ENCODE measurements around the gene METTL17.
A peak's percentile ranks its signal among the peaks of the same experiment; 100 is the strongest.
"Not testable (repeated sequence)": the region's sequence is repeated elsewhere in the genome, so short reads cannot be mapped to it uniquely, and the experiment has no call there.

METTL17 gene

GRCh38 chr14:20997564-20997963, 7.8 kb downstream of the METTL17 start:
- no peak for DNase-seq

DNA sequence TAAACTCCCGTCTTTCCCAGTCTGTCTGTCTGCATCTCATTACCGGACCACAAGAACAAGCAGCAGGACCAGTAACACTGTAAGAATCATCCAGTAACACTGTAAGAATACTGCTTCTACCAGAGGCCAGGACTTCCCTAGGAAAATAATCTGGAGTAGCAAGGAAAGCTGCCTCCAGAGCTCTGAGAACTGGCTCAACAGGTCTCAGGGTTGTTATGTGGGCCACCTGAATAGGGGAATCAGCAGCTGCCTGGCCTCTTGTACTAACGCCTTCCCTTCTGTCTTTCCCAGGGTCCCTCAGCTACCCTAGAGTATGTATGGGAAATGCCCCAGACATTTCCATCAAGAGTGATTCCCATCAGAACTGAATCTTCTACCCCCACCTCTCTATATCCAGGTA, 8.4 kb downstream of the METTL17 start:
- DNase-seq = no peak

DNA sequence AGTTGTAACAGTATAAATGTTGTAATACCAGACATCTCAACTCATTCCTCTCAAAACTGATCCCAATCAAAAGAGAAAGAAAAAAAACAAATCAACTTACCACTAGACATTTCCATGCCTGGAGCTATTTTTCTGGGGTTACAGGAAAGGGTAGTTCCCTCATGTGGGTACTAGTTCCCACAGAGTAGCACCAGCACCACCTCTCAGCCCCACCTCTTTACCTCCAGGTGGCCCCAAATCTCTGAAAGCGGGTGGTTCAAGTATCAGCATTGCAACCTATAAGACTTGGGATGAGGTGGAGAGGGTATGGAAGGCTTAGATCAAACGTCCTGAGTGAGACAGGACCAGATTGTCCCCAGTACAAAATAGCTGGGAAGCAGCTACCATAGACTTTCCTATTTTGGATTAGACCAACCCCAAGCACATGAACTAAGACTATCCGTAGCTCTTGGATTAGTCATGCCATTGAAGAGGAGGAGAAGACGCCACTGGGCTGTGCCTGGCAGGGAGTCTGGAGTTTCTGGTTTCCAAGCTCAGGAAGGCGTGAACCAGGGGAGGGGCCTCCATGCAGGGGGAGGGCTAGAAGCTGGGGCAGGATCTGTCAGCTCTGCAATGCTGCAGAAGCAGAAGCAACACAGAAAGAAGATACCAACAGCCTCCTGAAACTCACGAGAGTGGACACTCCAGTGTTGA, 9.0 kb downstream of the METTL17 start, which contains the start of gene SLC39A2:
Gene SLC39A2 (plus strand): TSS at position 620 of the 693 bp plus-strand sequence. CDS start 154 bp downstream, outside the sequence.
- no peak for DNase-seq

- DNase-seq = no peak
Measured at GRCh38 chr14:20999591-20999990, 9.8 kb downstream of the METTL17 start.

- DNase-seq = no peak
Measured at GRCh38 chr14:21001218-21001617, 11.4 kb downstream of the METTL17 start.

DNA sequence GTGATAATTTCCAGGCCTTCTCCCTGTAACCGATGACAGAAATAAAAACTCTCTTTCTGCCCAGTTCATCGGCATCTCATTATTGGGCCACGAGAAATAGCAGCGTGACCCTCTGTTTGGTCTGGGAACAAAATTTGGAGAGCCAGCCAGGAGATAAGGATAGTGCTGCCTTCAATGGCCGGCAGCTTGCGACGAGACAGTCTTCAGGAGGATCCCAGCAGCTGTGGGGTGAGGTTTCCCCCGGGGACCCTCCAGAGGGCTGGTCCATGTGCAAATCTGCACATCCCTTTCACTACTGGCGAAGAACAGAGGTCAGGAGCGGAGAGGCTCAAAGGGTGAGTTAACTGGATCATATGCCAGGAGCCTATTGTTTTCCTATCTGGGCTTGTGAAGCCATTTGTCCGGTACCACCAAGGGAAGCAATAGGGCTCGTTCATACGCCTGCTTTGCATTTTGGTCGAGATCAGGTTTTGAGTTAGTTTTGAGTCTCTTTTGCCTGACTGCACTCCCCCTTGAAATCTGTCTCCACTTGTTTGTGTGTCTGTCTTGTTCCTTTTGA, 14.1 kb downstream of the METTL17 start:
- no peak for DNase-seq

DNA sequence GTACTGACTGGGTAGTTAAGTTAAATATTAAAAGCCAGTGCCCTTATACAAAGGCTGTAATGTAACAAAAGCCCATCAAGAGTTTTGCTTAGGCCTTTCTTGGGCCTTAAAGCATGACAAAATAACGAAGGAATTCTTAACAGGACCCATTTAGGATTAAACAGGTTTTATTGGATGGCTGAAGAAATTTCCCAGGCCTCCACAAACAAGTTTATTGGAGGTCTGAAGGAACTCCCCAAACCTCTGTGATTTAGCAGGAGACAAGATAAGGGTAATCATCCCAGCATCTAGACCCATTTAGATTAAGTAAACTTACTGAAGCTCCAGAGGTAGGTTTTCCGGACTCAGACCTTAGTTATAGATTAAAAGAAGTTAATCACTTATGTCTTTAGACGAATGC, 19.9 kb downstream of the METTL17 start:
- DNase-seq = not testable (repeated sequence)

DNA sequence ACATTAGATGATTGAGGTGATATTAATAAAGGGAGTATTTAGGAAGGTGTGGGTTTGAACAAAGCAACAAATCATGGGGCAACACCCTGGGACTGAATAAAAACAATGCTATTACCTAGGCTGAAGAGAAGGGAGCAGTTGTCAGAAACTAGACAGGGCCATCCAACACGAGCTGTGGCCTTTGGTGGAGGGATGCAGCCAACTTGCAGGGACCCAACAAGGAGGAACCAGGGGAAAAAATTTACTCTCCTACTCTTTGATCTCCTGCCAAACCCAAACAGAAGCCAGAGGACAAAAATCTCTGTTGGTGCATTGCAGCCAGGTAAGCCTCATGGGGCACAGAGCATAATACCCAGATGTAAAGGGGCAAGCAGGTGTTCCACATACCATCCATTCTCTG, 21.4 kb downstream of the METTL17 start:
- no peak for DNase-seq

- DNase-seq = peak; percentile 41
Measured at GRCh38 chr14:21014761-21015190, 25.0 kb downstream of the METTL17 start.

DNA sequence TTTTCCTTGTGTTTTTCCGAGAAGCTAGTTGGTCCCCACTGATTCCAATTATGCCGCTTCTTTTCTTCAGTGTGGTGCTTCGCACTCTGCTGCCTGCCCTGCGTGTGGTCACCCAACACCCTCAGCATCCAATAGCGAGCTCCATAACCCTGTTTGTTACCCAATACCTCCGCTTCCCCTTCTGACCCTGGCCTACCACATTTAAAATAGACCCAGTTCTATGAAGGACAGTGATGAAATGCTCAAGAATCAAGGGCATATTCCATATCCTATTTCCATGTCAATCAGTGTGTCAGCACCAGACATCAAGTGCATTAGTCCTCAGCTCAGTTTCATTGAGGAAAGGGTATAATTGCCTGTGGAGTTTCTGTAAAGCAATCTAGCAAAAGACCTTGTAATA, 25.5 kb downstream of the METTL17 start:
- no peak for DNase-seq

- DNase-seq = no peak
Measured at GRCh38 chr14:21016413-21017190, 26.8 kb downstream of the METTL17 start.

DNA sequence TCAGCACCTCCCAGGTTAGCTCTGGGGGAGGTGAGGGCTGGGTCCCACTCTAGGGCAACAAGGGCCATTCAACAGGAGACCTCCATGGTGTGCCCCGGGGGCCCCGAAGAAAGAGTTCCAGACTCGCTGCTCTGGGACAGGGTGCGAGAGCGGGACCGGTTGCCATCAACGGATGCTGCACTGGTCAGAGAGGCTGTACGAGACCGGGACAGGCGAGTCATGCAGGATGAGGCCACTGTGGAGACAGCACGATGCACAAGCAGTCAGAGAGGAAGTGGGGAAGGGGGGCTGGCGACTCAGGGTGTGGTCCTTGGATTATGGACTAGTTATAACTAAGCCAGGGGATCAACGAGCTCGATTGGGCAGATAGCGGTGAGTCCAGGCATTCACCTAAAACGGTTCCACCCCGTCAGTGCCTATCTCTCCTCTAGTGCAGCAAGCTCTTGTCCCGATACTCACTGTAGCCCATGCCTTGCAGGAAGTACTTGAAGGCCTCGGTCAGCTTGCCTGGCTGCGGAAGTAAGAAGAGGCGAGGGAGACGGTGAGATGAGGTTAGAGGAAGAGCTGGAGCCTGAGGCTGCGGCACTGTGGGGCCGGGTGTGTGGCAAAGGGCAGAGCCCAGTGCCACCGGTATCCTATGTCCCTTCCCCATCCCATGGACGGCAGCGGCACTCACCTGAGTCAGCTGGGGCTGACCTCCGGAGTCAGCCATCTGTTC, 27.9 kb downstream of the METTL17 start:
- no peak for DNase-seq

DNA sequence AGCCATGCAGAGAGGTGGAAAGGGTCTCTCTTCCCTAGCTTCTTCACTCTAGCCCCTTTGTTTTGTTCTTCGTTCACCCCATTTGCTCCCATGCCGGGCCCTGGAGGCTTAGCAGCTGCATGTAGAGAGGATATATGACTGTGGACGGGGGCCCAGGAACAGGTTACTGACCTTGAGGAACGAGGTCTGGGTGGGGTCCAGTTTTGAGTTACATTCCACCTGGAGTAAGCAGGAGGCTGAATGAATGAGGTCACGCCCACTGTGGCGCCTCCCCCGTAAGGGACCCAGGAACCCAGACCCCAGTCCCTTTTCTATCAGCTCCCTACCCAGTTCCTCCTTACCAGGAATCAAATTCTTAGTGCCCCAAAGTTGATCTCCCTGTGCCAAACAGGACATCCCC, 28.5 kb downstream of the METTL17 start:
- DNase-seq = no peak

GRCh38 chr14:21018781-21019180, 29.0 kb downstream of the METTL17 start:
- no peak for DNase-seq

- DNase-seq = no peak
Measured at GRCh38 chr14:21019366-21019765, 29.6 kb downstream of the METTL17 start.

DNA sequence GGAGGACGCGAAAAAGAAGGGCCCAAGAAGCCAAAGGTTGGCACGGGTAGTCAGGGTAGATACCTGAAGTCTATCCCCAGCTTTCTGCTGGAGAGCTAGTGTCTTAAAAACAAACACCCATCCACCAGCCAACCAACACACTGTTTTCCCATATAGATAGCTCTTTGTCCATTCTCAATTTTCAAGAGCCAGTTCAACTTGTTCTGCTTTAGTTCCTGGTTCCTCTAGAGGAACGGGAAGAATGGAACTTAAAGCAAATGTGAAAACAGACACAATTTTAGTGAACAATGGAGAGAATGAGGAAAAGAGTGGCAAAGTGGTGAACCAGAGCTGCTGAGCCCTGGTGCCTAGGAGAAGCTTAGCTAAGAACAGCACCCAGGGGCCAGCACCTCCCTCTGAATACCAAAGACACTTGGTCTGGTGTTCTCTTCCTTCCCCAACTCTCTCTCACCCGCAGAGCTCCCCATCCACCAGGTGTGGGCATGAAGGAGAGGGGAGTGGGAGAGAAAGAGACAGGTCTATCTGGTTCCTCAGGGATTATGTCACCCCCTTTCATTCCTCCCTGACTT, 31.3 kb downstream of the METTL17 start:
- no peak for DNase-seq

GRCh38 chr14:21022686-21023085, 32.9 kb downstream of the METTL17 start:
- DNase-seq = no peak

DNA sequence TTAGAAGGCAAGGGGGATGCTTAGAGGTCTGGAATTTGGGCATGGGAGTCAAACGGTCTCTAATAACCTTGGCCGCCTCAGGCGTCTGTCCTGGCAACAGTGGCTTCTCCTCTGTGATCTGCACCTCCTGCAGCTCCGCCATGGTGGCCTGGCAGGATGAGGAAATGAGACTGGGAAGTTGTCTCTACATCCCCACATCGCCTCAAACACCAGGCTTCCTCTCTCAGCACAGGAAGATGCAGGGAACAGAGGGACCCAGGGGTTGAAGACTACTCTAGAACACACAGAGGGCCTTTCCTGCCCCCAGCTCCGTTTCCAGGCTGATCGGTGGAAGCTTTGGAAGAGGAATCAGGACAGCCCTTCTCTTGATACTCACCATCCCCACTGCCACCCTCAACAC, 33.4 kb downstream of the METTL17 start:
- DNase-seq = no peak

GRCh38 chr14:21023817-21024584, 34.2 kb downstream of the METTL17 start:
- no peak for DNase-seq

DNA sequence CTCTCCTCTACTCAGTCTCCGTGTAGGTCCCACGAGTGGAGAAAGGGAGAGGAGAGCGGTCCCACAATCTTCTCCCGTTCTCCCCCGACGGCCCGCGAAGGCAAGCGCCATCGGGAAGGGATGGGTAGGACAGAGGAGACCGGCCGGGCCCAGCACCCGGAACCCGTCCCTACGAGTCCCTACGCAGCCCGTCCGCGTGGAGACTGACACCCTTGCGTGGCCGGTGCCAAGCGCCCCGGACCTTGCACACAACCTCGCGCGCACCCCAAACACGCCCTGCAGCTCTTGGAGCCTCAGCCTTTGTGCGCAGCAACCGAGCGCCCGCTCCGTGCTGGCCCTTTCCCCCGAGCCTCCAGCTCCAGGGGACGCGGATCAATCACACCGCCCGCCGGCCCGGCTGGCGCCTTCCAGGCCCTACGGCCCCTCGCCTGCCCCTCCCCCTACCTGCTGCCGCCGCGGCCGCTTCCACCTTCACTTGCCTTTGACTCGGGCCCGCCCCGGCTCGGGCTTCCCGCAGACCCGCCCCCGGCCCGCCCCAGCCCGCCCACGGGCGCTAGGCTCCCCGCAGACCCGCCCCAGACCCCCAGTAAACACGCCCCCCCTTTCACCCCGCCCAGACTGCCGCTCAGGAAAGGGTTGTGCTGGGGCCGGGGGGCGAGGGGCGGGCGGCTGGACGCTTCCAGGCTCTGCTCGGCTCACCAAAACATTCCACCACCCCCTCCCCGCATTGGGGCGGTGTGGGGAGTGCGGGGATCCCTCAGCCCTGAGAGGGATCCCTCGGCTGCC, 35.0 kb downstream of the METTL17 start, which contains the start of gene NDRG2:
Gene NDRG2 (minus strand): TSS at position 477 of the 786 bp plus-strand sequence. CDS start 1,746 bp downstream, outside the sequence.
- DNase-seq = no peak

Data from KG1 (cell line).